Measurements from ENCODE around the gene PIK3IP1. TPM values are rescaled to one million over a fixed set of nuclear protein-coding genes. Genes with fewer than 3 reads are reported as not detected.

PIK3IP1 gene
- total RNA-seq, 3 donors from 2014 or later = 17.1 to 24.7 (median 22.8) TPM

DNA sequence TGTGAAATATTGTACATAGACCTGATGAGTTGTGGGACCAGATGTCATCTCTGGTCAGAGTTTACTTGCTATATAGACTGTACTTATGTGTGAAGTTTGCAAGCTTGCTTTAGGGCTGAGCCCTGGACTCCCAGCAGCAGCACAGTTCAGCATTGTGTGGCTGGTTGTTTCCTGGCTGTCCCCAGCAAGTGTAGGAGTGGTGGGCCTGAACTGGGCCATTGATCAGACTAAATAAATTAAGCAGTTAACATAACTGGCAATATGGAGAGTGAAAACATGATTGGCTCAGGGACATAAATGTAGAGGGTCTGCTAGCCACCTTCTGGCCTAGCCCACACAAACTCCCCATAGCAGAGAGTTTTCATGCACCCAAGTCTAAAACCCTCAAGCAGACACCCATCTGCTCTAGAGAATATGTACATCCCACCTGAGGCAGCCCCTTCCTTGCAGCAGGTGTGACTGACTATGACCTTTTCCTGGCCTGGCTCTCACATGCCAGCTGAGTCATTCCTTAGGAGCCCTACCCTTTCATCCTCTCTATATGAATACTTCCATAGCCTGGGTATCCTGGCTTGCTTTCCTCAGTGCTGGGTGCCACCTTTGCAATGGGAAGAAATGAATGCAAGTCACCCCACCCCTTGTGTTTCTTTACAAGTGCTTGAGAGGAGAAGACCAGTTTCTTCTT, 12.3 kb downstream of the PIK3IP1 start:
- H3K4me1 ChIP-seq (ENCODE audit: low read depth) = peaks cover 3% of the 10 kb centered on the region
- H3K9me3 ChIP-seq = no peaks in the 10 kb centered on the region
- intact Hi-C loops (cut with DNase I, micrococcal nuclease) = no loop called here
- peaks cover 5% of the 10 kb centered on the region for H3K36me3 ChIP-seq (ENCODE audit: low read depth)
- H3K4me3 ChIP-seq = no peak overlapping the region
- TF ChIP-seq, protein P1, sequence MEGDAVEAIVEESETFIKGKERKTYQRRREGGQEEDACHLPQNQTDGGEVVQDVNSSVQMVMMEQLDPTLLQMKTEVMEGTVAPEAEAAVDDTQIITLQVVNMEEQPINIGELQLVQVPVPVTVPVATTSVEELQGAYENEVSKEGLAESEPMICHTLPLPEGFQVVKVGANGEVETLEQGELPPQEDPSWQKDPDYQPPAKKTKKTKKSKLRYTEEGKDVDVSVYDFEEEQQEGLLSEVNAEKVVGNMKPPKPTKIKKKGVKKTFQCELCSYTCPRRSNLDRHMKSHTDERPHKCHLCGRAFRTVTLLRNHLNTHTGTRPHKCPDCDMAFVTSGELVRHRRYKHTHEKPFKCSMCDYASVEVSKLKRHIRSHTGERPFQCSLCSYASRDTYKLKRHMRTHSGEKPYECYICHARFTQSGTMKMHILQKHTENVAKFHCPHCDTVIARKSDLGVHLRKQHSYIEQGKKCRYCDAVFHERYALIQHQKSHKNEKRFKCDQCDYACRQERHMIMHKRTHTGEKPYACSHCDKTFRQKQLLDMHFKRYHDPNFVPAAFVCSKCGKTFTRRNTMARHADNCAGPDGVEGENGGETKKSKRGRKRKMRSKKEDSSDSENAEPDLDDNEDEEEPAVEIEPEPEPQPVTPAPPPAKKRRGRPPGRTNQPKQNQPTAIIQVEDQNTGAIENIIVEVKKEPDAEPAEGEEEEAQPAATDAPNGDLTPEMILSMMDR (IDR thresholded peaks at IDR 0.05) = no peak
- ATAC-seq = peak; percentile 8
- no peak for DNase-seq

DNA sequence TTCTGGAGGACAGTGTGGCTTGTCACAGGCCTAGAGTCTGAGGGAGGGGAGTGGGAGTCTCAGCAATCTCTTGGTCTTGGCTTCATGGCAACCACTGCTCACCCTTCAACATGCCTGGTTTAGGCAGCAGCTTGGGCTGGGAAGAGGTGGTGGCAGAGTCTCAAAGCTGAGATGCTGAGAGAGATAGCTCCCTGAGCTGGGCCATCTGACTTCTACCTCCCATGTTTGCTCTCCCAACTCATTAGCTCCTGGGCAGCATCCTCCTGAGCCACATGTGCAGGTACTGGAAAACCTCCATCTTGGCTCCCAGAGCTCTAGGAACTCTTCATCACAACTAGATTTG, 13.0 kb downstream of the PIK3IP1 start:
- Histone ChIP-seq H3K9me3 (no peaks in the 10 kb centered on the region), H3K4me3 (no peak overlapping the region), H3K4me1 (ENCODE audit: low read depth) (peaks cover 2% of the 10 kb centered on the region), H3K36me3 (ENCODE audit: low read depth) (peaks cover 6% of the 10 kb centered on the region)
- DNase-seq (peak in 1 of 3 donors; percentile 9), ATAC-seq (no peak)
- TF ChIP-seq, protein P1 (IDR thresholded peaks at IDR 0.05) = no peak
- intact Hi-C loops (cut with DNase I, micrococcal nuclease) = no loop called here

DNA sequence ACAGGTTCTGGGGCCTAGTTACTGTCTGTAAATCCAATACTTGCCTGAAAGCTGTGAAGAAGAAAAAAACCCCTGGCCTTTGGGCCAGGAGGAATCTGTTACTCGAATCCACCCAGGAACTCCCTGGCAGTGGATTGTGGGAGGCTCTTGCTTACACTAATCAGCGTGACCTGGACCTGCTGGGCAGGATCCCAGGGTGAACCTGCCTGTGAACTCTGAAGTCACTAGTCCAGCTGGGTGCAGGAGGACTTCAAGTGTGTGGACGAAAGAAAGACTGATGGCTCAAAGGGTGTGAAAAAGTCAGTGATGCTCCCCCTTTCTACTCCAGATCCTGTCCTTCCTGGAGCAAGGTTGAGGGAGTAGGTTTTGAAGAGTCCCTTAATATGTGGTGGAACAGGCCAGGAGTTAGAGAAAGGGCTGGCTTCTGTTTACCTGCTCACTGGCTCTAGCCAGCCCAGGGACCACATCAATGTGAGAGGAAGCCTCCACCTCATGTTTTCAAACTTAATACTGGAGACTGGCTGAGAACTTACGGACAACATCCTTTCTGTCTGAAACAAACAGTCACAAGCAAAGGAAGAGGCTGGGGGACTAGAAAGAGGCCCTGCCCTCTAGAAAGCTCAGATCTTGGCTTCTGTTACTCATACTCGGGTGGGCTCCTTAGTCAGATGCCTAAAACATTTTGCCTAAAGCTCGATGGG, 13.5 kb downstream of the PIK3IP1 start:
- DNase-seq = peak in 1 of 3 donors; percentile 11
- ATAC-seq = peak; percentile 34
- Histone ChIP-seq H3K36me3 (ENCODE audit: low read depth) (peaks cover 6% of the 10 kb centered on the region), H3K4me1 (ENCODE audit: low read depth) (no peaks in the 10 kb centered on the region), H3K9me3 (no peaks in the 10 kb centered on the region), H3K4me3 (no peak overlapping the region)
- intact Hi-C loops (cut with DNase I, micrococcal nuclease) = no loop called here
- TF ChIP-seq, protein P1 (IDR thresholded peaks at IDR 0.05) = no peak

DNA sequence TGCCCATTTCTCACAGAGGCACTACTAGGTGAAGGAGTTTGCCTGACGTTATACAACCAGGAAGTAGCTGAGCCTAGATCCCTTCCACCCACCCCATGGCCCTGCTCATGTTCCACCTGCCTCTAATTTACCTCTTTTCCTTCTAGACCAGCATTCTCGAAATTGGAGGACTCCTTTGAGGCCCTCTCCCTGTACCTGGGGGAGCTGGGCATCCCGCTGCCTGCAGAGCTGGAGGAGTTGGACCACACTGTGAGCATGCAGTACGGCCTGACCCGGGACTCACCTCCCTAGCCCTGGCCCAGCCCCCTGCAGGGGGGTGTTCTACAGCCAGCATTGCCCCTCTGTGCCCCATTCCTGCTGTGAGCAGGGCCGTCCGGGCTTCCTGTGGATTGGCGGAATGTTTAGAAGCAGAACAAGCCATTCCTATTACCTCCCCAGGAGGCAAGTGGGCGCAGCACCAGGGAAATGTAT, 14.1 kb downstream of the PIK3IP1 start:
- Histone ChIP-seq H3K4me1 (ENCODE audit: low read depth) (no peaks in the 10 kb centered on the region), H3K9me3 (no peaks in the 10 kb centered on the region), H3K36me3 (ENCODE audit: low read depth) (peaks cover 9% of the 10 kb centered on the region), H3K4me3 (no peak overlapping the region)
- intact Hi-C loops (cut with DNase I, micrococcal nuclease) = no loop called here
- peak in 1 of 3 donors; percentile 28 for DNase-seq
- TF ChIP-seq, protein P1 (IDR thresholded peaks at IDR 0.05) = no peak
- no peak for ATAC-seq

DNA sequence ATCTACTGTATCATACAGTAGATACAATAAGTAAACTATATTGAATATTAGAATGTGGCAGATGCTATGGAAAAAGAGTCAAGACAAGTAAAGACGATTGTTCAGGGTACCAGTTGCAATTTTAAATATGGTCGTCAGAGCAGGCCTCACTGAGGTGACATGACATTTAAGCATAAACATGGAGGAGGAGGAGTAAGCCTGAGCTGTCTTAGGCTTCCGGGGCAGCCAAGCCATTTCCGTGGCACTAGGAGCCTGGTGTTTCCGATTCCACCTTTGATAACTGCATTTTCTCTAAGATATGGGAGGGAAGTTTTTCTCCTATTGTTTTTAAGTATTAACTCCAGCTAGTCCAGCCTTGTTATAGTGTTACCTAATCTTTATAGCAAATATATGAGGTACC, 14.5 kb downstream of the PIK3IP1 start:
- H3K4me3 ChIP-seq = no peak overlapping the region
- H3K4me1 ChIP-seq (ENCODE audit: low read depth) = no peaks in the 10 kb centered on the region
- ATAC-seq = no peak
- intact Hi-C loops (cut with DNase I, micrococcal nuclease) = no loop called here
- H3K9me3 ChIP-seq = no peaks in the 10 kb centered on the region
- TF ChIP-seq, protein P1 (IDR thresholded peaks at IDR 0.05) = no peak
- peaks cover 12% of the 10 kb centered on the region for H3K36me3 ChIP-seq (ENCODE audit: low read depth)
- DNase-seq = peak in 1 of 3 donors; percentile 16

All from mucosa of descending colon (tissue), 3 donors.